ENCODE measurements around the gene PRL.

DNA sequence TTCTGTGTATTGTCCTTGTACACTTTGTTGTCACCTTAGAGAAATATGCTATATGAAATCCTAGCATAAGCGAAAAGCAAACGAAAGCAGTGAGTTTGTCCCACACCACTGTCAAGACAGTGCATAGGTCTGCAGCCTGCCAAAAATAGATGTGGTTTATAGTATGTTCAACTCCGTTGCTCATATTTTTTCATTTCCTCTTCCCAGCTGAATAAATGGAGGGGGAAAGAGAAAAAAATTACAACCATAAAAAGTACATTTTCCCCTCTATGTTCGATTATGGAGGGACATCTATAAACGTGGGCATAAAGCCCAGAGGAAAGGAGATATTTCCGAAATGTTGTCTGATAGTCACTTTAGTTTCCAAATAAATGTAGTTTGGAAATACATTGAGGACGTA, 25.8 kb downstream of the PRL start:
- TF ChIP-seq, protein P1, sequence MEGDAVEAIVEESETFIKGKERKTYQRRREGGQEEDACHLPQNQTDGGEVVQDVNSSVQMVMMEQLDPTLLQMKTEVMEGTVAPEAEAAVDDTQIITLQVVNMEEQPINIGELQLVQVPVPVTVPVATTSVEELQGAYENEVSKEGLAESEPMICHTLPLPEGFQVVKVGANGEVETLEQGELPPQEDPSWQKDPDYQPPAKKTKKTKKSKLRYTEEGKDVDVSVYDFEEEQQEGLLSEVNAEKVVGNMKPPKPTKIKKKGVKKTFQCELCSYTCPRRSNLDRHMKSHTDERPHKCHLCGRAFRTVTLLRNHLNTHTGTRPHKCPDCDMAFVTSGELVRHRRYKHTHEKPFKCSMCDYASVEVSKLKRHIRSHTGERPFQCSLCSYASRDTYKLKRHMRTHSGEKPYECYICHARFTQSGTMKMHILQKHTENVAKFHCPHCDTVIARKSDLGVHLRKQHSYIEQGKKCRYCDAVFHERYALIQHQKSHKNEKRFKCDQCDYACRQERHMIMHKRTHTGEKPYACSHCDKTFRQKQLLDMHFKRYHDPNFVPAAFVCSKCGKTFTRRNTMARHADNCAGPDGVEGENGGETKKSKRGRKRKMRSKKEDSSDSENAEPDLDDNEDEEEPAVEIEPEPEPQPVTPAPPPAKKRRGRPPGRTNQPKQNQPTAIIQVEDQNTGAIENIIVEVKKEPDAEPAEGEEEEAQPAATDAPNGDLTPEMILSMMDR (tag by site-specific recombination; IDR thresholded peaks at IDR 0.05): no peak
- TF ChIP-seq ZNF354C (tag by site-specific recombination; IDR thresholded peaks at IDR 0.05; ENCODE audit: borderline replicate concordance, low read depth): no peak
- TF ChIP-seq ZNF24 (tag by site-specific recombination; IDR thresholded peaks at IDR 0.05): no peak
- TF ChIP-seq, protein P2, sequence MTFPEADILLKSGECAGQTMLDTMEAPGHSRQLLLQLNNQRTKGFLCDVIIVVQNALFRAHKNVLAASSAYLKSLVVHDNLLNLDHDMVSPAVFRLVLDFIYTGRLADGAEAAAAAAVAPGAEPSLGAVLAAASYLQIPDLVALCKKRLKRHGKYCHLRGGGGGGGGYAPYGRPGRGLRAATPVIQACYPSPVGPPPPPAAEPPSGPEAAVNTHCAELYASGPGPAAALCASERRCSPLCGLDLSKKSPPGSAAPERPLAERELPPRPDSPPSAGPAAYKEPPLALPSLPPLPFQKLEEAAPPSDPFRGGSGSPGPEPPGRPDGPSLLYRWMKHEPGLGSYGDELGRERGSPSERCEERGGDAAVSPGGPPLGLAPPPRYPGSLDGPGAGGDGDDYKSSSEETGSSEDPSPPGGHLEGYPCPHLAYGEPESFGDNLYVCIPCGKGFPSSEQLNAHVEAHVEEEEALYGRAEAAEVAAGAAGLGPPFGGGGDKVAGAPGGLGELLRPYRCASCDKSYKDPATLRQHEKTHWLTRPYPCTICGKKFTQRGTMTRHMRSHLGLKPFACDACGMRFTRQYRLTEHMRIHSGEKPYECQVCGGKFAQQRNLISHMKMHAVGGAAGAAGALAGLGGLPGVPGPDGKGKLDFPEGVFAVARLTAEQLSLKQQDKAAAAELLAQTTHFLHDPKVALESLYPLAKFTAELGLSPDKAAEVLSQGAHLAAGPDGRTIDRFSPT (tag by site-specific recombination; IDR thresholded peaks at IDR 0.05): no peak
- no peak for TF ChIP-seq HOXA7 (CRISPR knock-in tag; IDR thresholded peaks at IDR 0.05; ENCODE audit: borderline replicate concordance)
- no peak for TF ChIP-seq ZBTB49 (tag by site-specific recombination; IDR thresholded peaks at IDR 0.05; ENCODE audit: low read depth)
- TF ChIP-seq ZNF114 (tag by site-specific recombination; IDR thresholded peaks at IDR 0.05): no peak
- no peak for TF ChIP-seq ZNF350 (tag by site-specific recombination; IDR thresholded peaks at IDR 0.05)
- no peak for TF ChIP-seq ZNF132 (tag by site-specific recombination; IDR thresholded peaks at IDR 0.05; ENCODE audit: borderline replicate concordance)

Data from HEK293 (cell line).